NCI-H748 (cell line): ENCODE measurements around the gene GDF10.

ENCODE experiments used
- DNase-seq: peaks from one replicate; lab custom pipeline; 2025; ENCODE audit not compliant: unreplicated experiment; lab: John Stamatoyannopoulos, UW

Gene GDF10

GRCh38 chr10:47312663-47312995, 12.6 kb downstream of the GDF10 start:
- no peak for DNase-seq

GRCh38 chr10:47314416-47314970, 14.5 kb downstream of the GDF10 start:
- DNase-seq = no peak

- DNase-seq = no peak
Observed at GRCh38 chr10:47315421-47315820, 15.4 kb downstream of the GDF10 start.

- DNase-seq = no peak
Observed at GRCh38 chr10:47316131-47316530, 16.1 kb downstream of the GDF10 start.

GRCh38 chr10:47317251-47317650, 17.3 kb downstream of the GDF10 start:
- no peak for DNase-seq

GRCh38 chr10:47318706-47319105, 18.7 kb downstream of the GDF10 start:
- peak; percentile 29 for DNase-seq

- DNase-seq = no peak
Observed at GRCh38 chr10:47319784-47320183, 19.8 kb downstream of the GDF10 start.

- DNase-seq = no peak
Observed at GRCh38 chr10:47320812-47321211, 20.8 kb downstream of the GDF10 start.

- no peak for DNase-seq
Observed at GRCh38 chr10:47321521-47322195, 21.7 kb downstream of the GDF10 start.

- DNase-seq = no peak
Observed at GRCh38 chr10:47322300-47323061, 22.5 kb downstream of the GDF10 start, which contains the start of gene GDF2. Gene GDF2, plus strand, starts transcription at chr10:47322454. Its CDS starts 215 bp downstream, at chr10:47322669.

GRCh38 chr10:47323087-47323486, 23.1 kb downstream of the GDF10 start:
- DNase-seq = no peak

GRCh38 chr10:47323636-47324296, 23.8 kb downstream of the GDF10 start:
- DNase-seq = peak; percentile 22

GRCh38 chr10:47325303-47326291, 25.6 kb downstream of the GDF10 start:
- no peak for DNase-seq

- no peak for DNase-seq
Observed at GRCh38 chr10:47326306-47326926, 26.4 kb downstream of the GDF10 start.

- no peak for DNase-seq
Observed at GRCh38 chr10:47326927-47327330, 26.9 kb downstream of the GDF10 start.

GRCh38 chr10:47329855-47330254, 29.9 kb downstream of the GDF10 start:
- no peak for DNase-seq

GRCh38 chr10:47330366-47330765, 30.4 kb downstream of the GDF10 start:
- no peak for DNase-seq

GRCh38 chr10:47330804-47331203, 30.8 kb downstream of the GDF10 start:
- no peak for DNase-seq

- no peak for DNase-seq
Observed at GRCh38 chr10:47331491-47331890, 31.5 kb downstream of the GDF10 start.

GRCh38 chr10:47331954-47332353, 32.0 kb downstream of the GDF10 start:
- DNase-seq = no peak
